ENCODE measurements around the gene LHFPL2. TPM values are rescaled to one million over a fixed set of nuclear protein-coding genes. Genes with fewer than 3 reads are reported as not detected.

LHFPL2 gene
- total and polyA plus RNA-seq, 2 of the 4 experiments (the other 2 are of a cell fraction) = 6.5 to 11.3 TPM

- Histone ChIP-seq H2AK9ac (replicated peaks; ENCODE audit: low read depth, low read length, poor library complexity) (no peak overlapping the region), H3K9me1 (ENCODE audit: insufficient read depth, low read length) (peaks cover 7% of the 10 kb centered on the region), H3K4me1 (ENCODE audit: control insufficient read depth, insufficient read depth, low read length) (peaks cover 2% of the 10 kb centered on the region), H3K36me3 (ENCODE audit: control insufficient read depth, insufficient read depth, low read length) (peaks cover 30% of the 10 kb centered on the region), H3K18ac (ENCODE audit: low read depth, low read length) (no peak overlapping the region), H2AK5ac (ENCODE audit: low read depth, low read length) (no peak overlapping the region), H2AFZ (replicated peaks; ENCODE audit: low read length, poor library complexity) (no peak overlapping the region), H3K4me2 (ENCODE audit: low read depth, low read length) (no peak overlapping the region), H3K9me3 (ENCODE audit: control insufficient read depth, insufficient read depth, low read length) (no peaks in the 10 kb centered on the region), H3K4me3 (ENCODE audit: insufficient read depth, low read depth, low read length) (no peak overlapping the region), H3K56ac (ENCODE audit: extremely low read depth, insufficient read depth, low read length) (no peak overlapping the region), H4K20me1 (ENCODE audit: insufficient read depth, low read length) (no peaks in the 10 kb centered on the region), H2BK15ac (ENCODE audit: low read depth, low read length) (no peak overlapping the region), H3K27ac (ENCODE audit: insufficient read depth, low read length) (no peak overlapping the region), H3K27me3 (ENCODE audit: control insufficient read depth, insufficient read depth, low read length) (no peaks in the 10 kb centered on the region), H3K9ac (ENCODE audit: low read depth, low read length) (no peak overlapping the region), H3K79me1 (ENCODE audit: low read depth in 1 of 2, low read length in 2 of 2) (peaks cover 12 to 28% of the 10 kb centered on the region in 2 experiments; a peak in 3 of 4 replicates), H2BK20ac (ENCODE audit: low read depth, low read length) (no peak overlapping the region), H2BK120ac (ENCODE audit: low read depth, low read length) (no peak overlapping the region), H3K23ac (ENCODE audit: low read depth, low read length) (no peak overlapping the region), H4K91ac (ENCODE audit: insufficient read depth, low read depth, low read length) (no peak overlapping the region), H2BK5ac (ENCODE audit: low read depth, low read length, poor library complexity, severe bottlenecking) (no peak overlapping the region), H4K8ac (ENCODE audit: low read depth in 2 of 2, low read length in 2 of 2) (no peak overlapping the region), H3K4ac (ENCODE audit: low read depth, low read length) (no peak overlapping the region), H3K14ac (replicated peaks; ENCODE audit: low read depth, low read length) (no peak overlapping the region), H4K5ac (ENCODE audit: low read depth, low read length) (no peak overlapping the region)
- no CpG with 5 or more reads among the region's 4 CpGs for WGBS, 2 experiments (ENCODE audit: extremely low coverage in 2 of 2, insufficient read length in 1 of 2)
- dilution Hi-C loops (cut with HindIII; ENCODE audit: low sequenced_read_pairs, unreplicated experiment) = no loop called here
- ChIA-PET CTCF (no interaction called here), POLR2A (ENCODE audit: unreplicated experiment) (no interaction called here)
- TF ChIP-seq BHLHE40 (IDR thresholded peaks at IDR 0.05; ENCODE audit: low read depth, low read length) = no peak
- TF ChIP-seq SMC3 (IDR thresholded peaks at IDR 0.05; ENCODE audit: low read depth, low read length) = no peak
- TF ChIP-seq, protein P1, sequence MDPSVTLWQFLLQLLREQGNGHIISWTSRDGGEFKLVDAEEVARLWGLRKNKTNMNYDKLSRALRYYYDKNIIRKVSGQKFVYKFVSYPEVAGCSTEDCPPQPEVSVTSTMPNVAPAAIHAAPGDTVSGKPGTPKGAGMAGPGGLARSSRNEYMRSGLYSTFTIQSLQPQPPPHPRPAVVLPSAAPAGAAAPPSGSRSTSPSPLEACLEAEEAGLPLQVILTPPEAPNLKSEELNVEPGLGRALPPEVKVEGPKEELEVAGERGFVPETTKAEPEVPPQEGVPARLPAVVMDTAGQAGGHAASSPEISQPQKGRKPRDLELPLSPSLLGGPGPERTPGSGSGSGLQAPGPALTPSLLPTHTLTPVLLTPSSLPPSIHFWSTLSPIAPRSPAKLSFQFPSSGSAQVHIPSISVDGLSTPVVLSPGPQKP (IDR thresholded peaks at IDR 0.05; ENCODE audit: borderline replicate concordance, low read depth, low read length) = no peak
- TF ChIP-seq MAZ (IDR thresholded peaks at IDR 0.05; ENCODE audit: borderline replicate concordance, low read depth, low read length) = no peak
- in situ Hi-C loops (cut with MboI; ENCODE audit: low sequenced_read_pairs) = no loop called here
- BruUV-seq (replicated peaks) = no TSS peak
- intact Hi-C loops (cut with micrococcal nuclease) = loop anchor here (2.0 kb wide), 1 partner anchor 15 kb away; no protein-coding TSS in a partner anchor
- ATAC-seq (ENCODE audit: low read depth) (no peak), DNase-seq (no peak)
Measured at GRCh38 chr5:78487846-78488245, 160.7 kb downstream of the LHFPL2 start.

Measured in IMR-90 (cell line).